ENCODE data around the gene KIF3C. TPM values are rescaled to one million over a fixed set of nuclear protein-coding genes. Genes with fewer than 3 reads are reported as not detected.

KIF3C gene
- total and polyA plus RNA-seq, 2 of the 8 experiments (the other 6 are each of a cell fraction or from before 2014, with no cell fraction given) = 13.4 to 58.1 TPM

DNA sequence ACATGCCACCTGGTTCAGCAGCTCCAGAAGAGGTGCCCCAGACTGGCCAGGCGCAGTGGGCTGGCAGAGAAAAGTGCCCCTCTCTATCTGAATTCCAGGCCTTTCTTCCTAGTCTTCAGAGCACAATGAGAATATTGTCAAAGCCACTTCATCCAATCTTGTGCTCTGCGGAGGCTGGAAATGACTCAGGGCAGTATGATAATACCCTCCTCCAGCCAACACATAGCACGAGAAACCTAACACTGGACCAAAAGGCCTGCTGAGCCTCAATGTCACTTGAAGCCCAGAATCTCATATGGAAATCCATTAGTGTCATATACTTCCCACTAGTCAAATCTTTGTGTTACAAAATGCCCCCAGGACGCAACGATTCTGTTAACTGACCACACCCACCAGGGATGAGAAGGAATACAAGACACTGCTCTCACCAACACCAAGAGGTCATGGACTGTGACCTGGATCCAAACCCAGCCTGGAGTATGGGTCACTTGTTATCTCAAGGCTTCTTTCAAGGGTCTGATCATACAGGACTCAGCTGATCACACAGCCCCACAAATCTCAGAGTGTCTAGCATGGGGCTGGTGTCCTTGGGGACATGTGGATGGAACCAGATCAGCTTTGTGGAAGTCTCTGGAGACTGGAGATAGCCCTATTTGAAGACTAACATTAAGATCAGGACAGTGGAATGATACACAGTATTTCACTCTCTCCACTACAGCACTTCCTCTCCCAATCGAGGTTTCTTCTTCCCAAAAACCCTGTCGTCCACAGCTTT is 10.1 kb downstream of the KIF3C start:
- POLR2A ChIA-PET (ENCODE audit: partially characterized antibody) = interaction anchor here (0.6 to 1.7 kb wide), 4 partner anchors 12 to 152 kb away, joined by 3 to 4 read pairs (median 3); partner anchors contain the start of gene RAB10
- no peak overlapping the region for H3K14ac ChIP-seq (ENCODE audit: insufficient read length)

More for the DNA sequence above, 10.1 kb downstream of the KIF3C start:
- H3K9ac ChIP-seq (replicated peaks in 1 of 4; ENCODE audit: extremely low read depth in 1 of 4, low read depth in 3 of 4, low read length in 3 of 4) = no peak overlapping the region
- H4K20me1 ChIP-seq (replicated peaks in 1 of 2; ENCODE audit: control insufficient read depth in 1 of 2, insufficient read depth in 2 of 2, low read length in 2 of 2) = peaks cover 4 to 5% of the 10 kb centered on the region in 2 experiments
- no peak overlapping the region for H3K18ac ChIP-seq (ENCODE audit: extremely low read depth, low read length)
- no peak overlapping the region; the same call in 1 of the 2 replicates for H4K8ac ChIP-seq (ENCODE audit: extremely low read depth, insufficient read depth, low read length)
- no peak for FAIRE-seq
- no peak for DNase-seq (ENCODE audit: low read depth in 1 of 2, low spot score in 2 of 2)
- CTCF ChIA-PET (ENCODE audit: partially characterized antibody) = interaction anchor here (0.7 to 1.5 kb wide), 4 partner anchors 8 to 103 kb away, joined by 3 to 7 read pairs (median 3); no protein-coding TSS in a partner anchor
- no peaks in the 10 kb centered on the region for H3K27me3 ChIP-seq (replicated peaks in 1 of 4; ENCODE audit: control insufficient read depth in 3 of 4, extremely low read depth in 1 of 4, insufficient read depth in 3 of 4, low read length in 3 of 4)
- no peak overlapping the region for H3K27ac ChIP-seq (ENCODE audit: low read depth, low read length)
- H2BK5ac ChIP-seq (ENCODE audit: low read depth, low read length) = no peak overlapping the region
- no peak overlapping the region for H4K5ac ChIP-seq (ENCODE audit: insufficient read length, low read depth, low read length)
- no peak overlapping the region for H2BK12ac ChIP-seq (ENCODE audit: low read depth, low read length)
- no peak overlapping the region for H3K23ac ChIP-seq (ENCODE audit: insufficient read length)
- H4K91ac ChIP-seq (replicated peaks; ENCODE audit: insufficient read length, low read length) = no peak overlapping the region
- H2AK5ac ChIP-seq (ENCODE audit: low read depth, low read length) = no peak overlapping the region
- H2BK20ac ChIP-seq (ENCODE audit: low read length) = no peak overlapping the region
- no peak overlapping the region for H2BK15ac ChIP-seq (ENCODE audit: low read length)
- H3K4me1 ChIP-seq (replicated peaks in 1 of 4; ENCODE audit: control insufficient read depth in 3 of 4, insufficient read depth in 4 of 4, low read length in 3 of 4) = no peaks in the 10 kb centered on the region
- H3K36me3 ChIP-seq (ENCODE audit: control insufficient read depth in 2 of 4, insufficient read depth in 4 of 4, low read length in 3 of 4) = peaks cover 0 to 22% (median 2%) of the 10 kb centered on the region in 4 experiments; a peak in 4 of 8 replicates
- H3K79me2 ChIP-seq (ENCODE audit: control insufficient read depth in 1 of 2, insufficient read depth in 2 of 2, low read length in 2 of 2) = peaks cover 0 to 26% of the 10 kb centered on the region in 2 experiments; a peak in 1 of 4 replicates
- no peak overlapping the region for H3K56ac ChIP-seq (replicated peaks; ENCODE audit: insufficient read length, low read depth, low read length)
- no peak overlapping the region for H3K4ac ChIP-seq (replicated peaks; ENCODE audit: insufficient read length, low read depth, low read length)
- TF ChIP-seq RFX5 (IDR thresholded peaks at IDR 0.05; ENCODE audit: borderline replicate concordance, low read depth, low read length) = no peak
- TF ChIP-seq, protein P1, sequence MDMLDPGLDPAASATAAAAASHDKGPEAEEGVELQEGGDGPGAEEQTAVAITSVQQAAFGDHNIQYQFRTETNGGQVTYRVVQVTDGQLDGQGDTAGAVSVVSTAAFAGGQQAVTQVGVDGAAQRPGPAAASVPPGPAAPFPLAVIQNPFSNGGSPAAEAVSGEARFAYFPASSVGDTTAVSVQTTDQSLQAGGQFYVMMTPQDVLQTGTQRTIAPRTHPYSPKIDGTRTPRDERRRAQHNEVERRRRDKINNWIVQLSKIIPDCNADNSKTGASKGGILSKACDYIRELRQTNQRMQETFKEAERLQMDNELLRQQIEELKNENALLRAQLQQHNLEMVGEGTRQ (IDR thresholded peaks at IDR 0.05; ENCODE audit: low read length) = no peak
- no peak overlapping the region for H2AFZ ChIP-seq (ENCODE audit: low read length)
- H2BK120ac ChIP-seq (replicated peaks; ENCODE audit: low read depth, low read length) = no peak overlapping the region
- 85% methylated on average over 7 of the region's 7 CpGs; no CpG with 5 or more reads in 1 of the 2 experiments for WGBS, 2 experiments (ENCODE audit: extremely low coverage in 1 of 2, insufficient coverage in 1 of 2, insufficient read length in 1 of 2, insufficient replicate concordance in 2 of 2, low coverage in 1 of 2, low lambda C conversion rate in 2 of 2, missing lambda C conversion rate in 1 of 2)
- H3K4me2 ChIP-seq (ENCODE audit: insufficient read depth in 1 of 2, low read depth in 2 of 2, low read length in 2 of 2) = no peak overlapping the region
- no peak overlapping the region for H3K4me3 ChIP-seq (ENCODE audit: extremely low read depth in 1 of 4, insufficient read depth in 2 of 4, low read depth in 3 of 4, low read length in 4 of 4)
- H3K23me2 ChIP-seq (ENCODE audit: low read depth, low read length) = no peaks in the 10 kb centered on the region
- peaks cover 6% of the 10 kb centered on the region; the same call in 1 of the 2 replicates for H3K79me1 ChIP-seq (ENCODE audit: low read depth, low read length)
- H3K9me3 ChIP-seq (ENCODE audit: insufficient read depth in 2 of 2, low read depth in 1 of 2, low read length in 1 of 2) = no peaks in the 10 kb centered on the region

All from H1 (cell line).